PC-3 (cell line): Measurements from ENCODE around the gene PADI1. TPM values are rescaled to one million over a fixed set of nuclear protein-coding genes. Genes with fewer than 3 reads are reported as not detected.
A peak's percentile ranks its signal among the peaks of the same experiment; 100 is the strongest.

Experiments
- ATAC-seq: fragments of 200-7000 bp; cut with Tn5 transposase; 2 replicates; pipeline ENCODE4 v1.9.1; 2020; ENCODE audit warnings: mild to moderate bottlenecking, moderate library complexity
- BruUV-seq: library from RNA; stranded (reverse); fragments of 400-500 nt; replicated peaks from 2 replicates; lab custom pipeline; 2021; lab: Mats Ljungman, UMichigan
- CTCF ChIA-PET: fragments of 300-600 bp; sonication (Branson Sonifier 250); formaldehyde crosslinking; loops from one replicate; lab custom pipeline; 2022; ENCODE audit warnings: antibody characterized with exemption; lab: Charles Lee
- POLR2A ChIA-PET: fragments of 300-600 bp; sonication (Branson Sonifier 250); formaldehyde crosslinking; loops from one replicate; lab custom pipeline; 2022; ENCODE audit warnings: antibody characterized with exemption; ENCODE audit not compliant: unreplicated experiment; lab: Charles Lee
- DNase-seq: peaks from one replicate; pipeline ENCODE4 v3.0.0-alpha.2; 2015
- H2AFZ ChIP-seq: fragments of 300-600 bp; sonication (generic); 2 replicates; pipeline ENCODE4 v1.6.0; 2016; ENCODE audit warnings: antibody characterized with exemption, low read length
- H3F3A ChIP-seq: fragments of 300-600 bp; sonication (generic); one replicate; pipeline ENCODE4 v1.6.0; 2017; ENCODE audit warnings: antibody characterized with exemption, low read length, control low read depth, mild to moderate bottlenecking; ENCODE audit not compliant: unreplicated experiment
- H3K27ac ChIP-seq: fragments of 300-600 bp; sonication (generic); 2 replicates; pipeline ENCODE4 v1.5.1; 2016; ENCODE audit warnings: mild to moderate bottlenecking, low read length
- H3K27me3 ChIP-seq: fragments of 300-600 bp; sonication (generic); 2 replicates; pipeline ENCODE4 v1.6.1; 2016; ENCODE audit warnings: low read length, mixed read lengths
- H3K36me3 ChIP-seq: fragments of 300-600 bp; sonication (generic); 2 replicates; pipeline ENCODE4 v1.6.1; 2016; ENCODE audit warnings: low read depth, mixed run types, low read length, mixed read lengths
- H3K4me1 ChIP-seq: fragments of 300-600 bp; sonication (generic); 2 replicates; pipeline ENCODE4 v1.5.1; 2016; ENCODE audit warnings: low read length; ENCODE audit not compliant: insufficient read depth
- H3K4me2 ChIP-seq: fragments of 300-600 bp; sonication (generic); 2 replicates; pipeline ENCODE4 v1.6.0; 2016; ENCODE audit warnings: low read length
- H3K4me3 ChIP-seq: fragments of 300-600 bp; sonication (generic); 2 replicates; pipeline ENCODE4 v1.5.1; 2016; ENCODE audit warnings: mild to moderate bottlenecking, low read length, mixed read lengths
- H3K79me2 ChIP-seq: fragments of 300-600 bp; sonication (generic); 2 replicates; pipeline ENCODE4 v1.6.1; 2017; ENCODE audit warnings: low read length, mixed read lengths
- H3K9ac ChIP-seq: fragments of 300-600 bp; sonication (generic); 2 replicates; pipeline ENCODE4 v1.6.0; 2016; ENCODE audit warnings: mild to moderate bottlenecking, low read length
- H3K9me2 ChIP-seq: fragments of 300-600 bp; sonication (generic); replicated peaks from 2 replicates; pipeline ENCODE4 v1.6.1; 2016; ENCODE audit warnings: mixed run types, low read length, mixed read lengths
- H3K9me3 ChIP-seq: fragments of 300-600 bp; sonication (generic); 2 replicates; pipeline ENCODE4 v1.6.1; 2016; ENCODE audit warnings: low read length, mixed read lengths
- H4K20me1 ChIP-seq: fragments of 300-600 bp; sonication (generic); 2 replicates; pipeline ENCODE4 v1.6.1; 2016; ENCODE audit warnings: low read length, mixed read lengths
- EZH2 ChIP-seq: fragments of 300-600 bp; sonication (generic); IDR thresholded peaks from one replicate; pipeline ENCODE4 v1.6.1; 2017; ENCODE audit warnings: antibody characterized with exemption, mild to moderate bottlenecking, low read length; ENCODE audit not compliant: unreplicated experiment
- EZH2phosphoT487 ChIP-seq: fragments of 300-600 bp; sonication (generic); IDR thresholded peaks from 2 replicates; pipeline ENCODE4 v1.6.1; 2018; ENCODE audit warnings: mild to moderate bottlenecking, antibody characterized with exemption, low read length, borderline replicate concordance
- intact Hi-C: fragments of 100-400 bp; cut with micrococcal nuclease; formaldehyde crosslinking; loops from 2 replicates; pipeline ENCODE4 v1.9.0; 2023
- total RNA-seq: library from RNA; depleted of rRNA; stranded (reverse); fragments of >200 nt; gene quantifications from 2 replicates; pipeline ENCODE4 v1.2.3, GENCODE V29; 2014
- TF ChIP-seq, protein P1 (sequence below): fragments of 300-600 bp; sonication (generic); conservative IDR thresholded peaks from 2 replicates; pipeline ENCODE4 v1.5.1; 2017; ENCODE audit warnings: antibody characterized with exemption, low read depth, mild to moderate bottlenecking, low read length

PADI1 gene
- total RNA-seq, 1 experiment from 2014 or later, result 0.73 TPM

DNA sequence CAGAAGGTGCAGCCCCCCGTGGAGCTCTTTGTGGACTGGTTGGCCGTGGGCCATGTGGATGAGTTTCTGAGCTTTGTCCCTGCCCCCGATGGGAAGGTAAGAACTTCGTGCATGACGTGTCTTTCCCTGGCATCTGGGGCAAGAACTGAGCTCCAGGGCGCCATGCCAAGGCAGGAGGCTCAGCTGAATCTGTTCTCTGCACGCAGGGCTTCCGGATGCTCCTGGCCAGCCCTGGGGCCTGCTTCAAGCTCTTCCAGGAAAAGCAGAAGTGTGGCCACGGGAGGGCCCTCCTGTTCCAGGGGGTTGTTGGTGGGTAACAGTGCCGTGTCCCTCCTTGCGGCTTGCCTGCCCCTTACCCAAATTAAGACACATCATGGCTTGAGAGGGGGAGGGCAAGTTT, 71.6 kb downstream of the PADI1 start:
- peak overlapping the region; percentile 49 for H2AFZ ChIP-seq
- ATAC-seq, result peak; percentile 93

DNA sequence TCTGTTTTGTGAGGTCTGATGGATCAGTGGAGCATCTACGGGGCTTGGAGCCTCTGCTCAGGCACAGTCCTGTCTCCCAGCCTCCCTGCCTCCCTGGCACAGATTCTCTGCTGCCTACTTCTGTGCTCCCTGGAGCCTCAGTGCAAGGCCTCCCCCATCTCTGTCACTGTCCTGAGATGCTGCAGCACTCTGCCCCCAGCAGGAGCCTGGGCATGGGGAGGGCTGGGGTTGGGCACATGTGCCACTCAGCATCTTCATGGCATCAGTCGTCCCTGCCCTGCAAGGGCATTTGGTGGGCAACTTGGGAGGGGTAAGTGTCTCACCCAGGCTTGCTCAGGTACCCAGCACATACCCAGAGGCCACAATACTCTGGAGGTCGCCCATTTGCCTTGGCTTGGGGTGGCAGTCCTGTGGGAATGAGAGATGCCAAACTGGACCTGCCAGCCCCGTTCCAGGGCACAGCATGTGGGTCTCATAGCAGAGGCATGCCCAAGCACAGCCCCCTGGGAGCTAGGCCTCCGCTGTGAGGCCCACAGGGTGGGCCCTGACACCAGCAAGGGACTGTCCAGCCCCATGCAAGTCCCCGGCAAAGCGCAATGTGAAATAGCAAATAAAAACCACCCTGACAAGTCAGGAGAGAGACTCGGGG, 72.7 kb downstream of the PADI1 start:
- no TSS peak for BruUV-seq
- H3K36me3 ChIP-seq, result no peaks in the 10 kb centered on the region
- H2AFZ ChIP-seq, result no peak overlapping the region
- DNase-seq (no peak), ATAC-seq (no peak)
- ChIA-PET POLR2A (no interaction called here), CTCF (no interaction called here)
- H3K9ac ChIP-seq, result no peak overlapping the region
- H3K9me2 ChIP-seq, result no peaks in the 10 kb centered on the region
- H3K4me3 ChIP-seq, result no peak overlapping the region
- H3K9me3 ChIP-seq, result no peaks in the 10 kb centered on the region
- no peaks in the 10 kb centered on the region for H4K20me1 ChIP-seq
- H3F3A ChIP-seq, result no peaks in the 10 kb centered on the region
- peaks cover 10% of the 10 kb centered on the region for H3K4me1 ChIP-seq
- no peak overlapping the region for H3K4me2 ChIP-seq
- no peak overlapping the region for H3K27ac ChIP-seq
- TF ChIP-seq, protein P1, sequence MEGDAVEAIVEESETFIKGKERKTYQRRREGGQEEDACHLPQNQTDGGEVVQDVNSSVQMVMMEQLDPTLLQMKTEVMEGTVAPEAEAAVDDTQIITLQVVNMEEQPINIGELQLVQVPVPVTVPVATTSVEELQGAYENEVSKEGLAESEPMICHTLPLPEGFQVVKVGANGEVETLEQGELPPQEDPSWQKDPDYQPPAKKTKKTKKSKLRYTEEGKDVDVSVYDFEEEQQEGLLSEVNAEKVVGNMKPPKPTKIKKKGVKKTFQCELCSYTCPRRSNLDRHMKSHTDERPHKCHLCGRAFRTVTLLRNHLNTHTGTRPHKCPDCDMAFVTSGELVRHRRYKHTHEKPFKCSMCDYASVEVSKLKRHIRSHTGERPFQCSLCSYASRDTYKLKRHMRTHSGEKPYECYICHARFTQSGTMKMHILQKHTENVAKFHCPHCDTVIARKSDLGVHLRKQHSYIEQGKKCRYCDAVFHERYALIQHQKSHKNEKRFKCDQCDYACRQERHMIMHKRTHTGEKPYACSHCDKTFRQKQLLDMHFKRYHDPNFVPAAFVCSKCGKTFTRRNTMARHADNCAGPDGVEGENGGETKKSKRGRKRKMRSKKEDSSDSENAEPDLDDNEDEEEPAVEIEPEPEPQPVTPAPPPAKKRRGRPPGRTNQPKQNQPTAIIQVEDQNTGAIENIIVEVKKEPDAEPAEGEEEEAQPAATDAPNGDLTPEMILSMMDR, result no peak
- no peak for TF ChIP-seq EZH2phosphoT487
- no peak for TF ChIP-seq EZH2
- no peaks in the 10 kb centered on the region for H3K27me3 ChIP-seq
- intact Hi-C loops, result no loop called here
- H3K79me2 ChIP-seq, result no peaks in the 10 kb centered on the region

More for the DNA sequence above, 71.6 kb downstream of the PADI1 start:
- H4K20me1 ChIP-seq, result no peaks in the 10 kb centered on the region
- TF ChIP-seq, protein P1, result peak; percentile 63
- TF ChIP-seq EZH2 (no peak), EZH2phosphoT487 (no peak)
- POLR2A ChIA-PET, result interaction anchor here (1.0 kb wide), 1 partner anchor 43 kb away, joined by 3 read pairs; no protein-coding TSS in a partner anchor
- H3K79me2 ChIP-seq, result no peaks in the 10 kb centered on the region
- peak overlapping the region; percentile 66 for H3K4me2 ChIP-seq
- DNase-seq, result peak; percentile 94
- H3K4me1 ChIP-seq, result peaks cover 10% of the 10 kb centered on the region
- no peaks in the 10 kb centered on the region for H3K36me3 ChIP-seq
- no TSS peak for BruUV-seq
- H3K9me3 ChIP-seq, result no peaks in the 10 kb centered on the region
- no peaks in the 10 kb centered on the region for H3K9me2 ChIP-seq
- H3K4me3 ChIP-seq, result no peak overlapping the region
- peak overlapping the region; percentile 61 for H3K27ac ChIP-seq
- H3K9ac ChIP-seq, result peak overlapping the region; percentile 27; the same call in 1 of the 2 replicates
- H3F3A ChIP-seq, result no peaks in the 10 kb centered on the region
- intact Hi-C loops, result no loop called here
- CTCF ChIA-PET, result interaction anchor here (0.5 to 1.0 kb wide), 5 partner anchors 11 to 152 kb away, joined by 3 to 10 read pairs (median 4); no protein-coding TSS in a partner anchor
- H3K27me3 ChIP-seq, result no peaks in the 10 kb centered on the region
